HEK293 (cell line): ENCODE measurements around the gene NECTIN1.

ENCODE experiments used
- ZNF654 ChIP-seq: fragments of 450-650 bp; formaldehyde crosslinking; IDR thresholded peaks from 2 replicates; pipeline ENCODE4 v1.5.1; 2016; ENCODE audit warnings: low read depth, missing biosample characterization, missing genetic modification characterization
- TF ChIP-seq, protein P1 (sequence below): fragments of 450-650 bp; formaldehyde crosslinking; IDR thresholded peaks from 2 replicates; pipeline ENCODE4 v1.5.1; 2016; ENCODE audit warnings: missing biosample characterization, missing genetic modification characterization

DNA sequence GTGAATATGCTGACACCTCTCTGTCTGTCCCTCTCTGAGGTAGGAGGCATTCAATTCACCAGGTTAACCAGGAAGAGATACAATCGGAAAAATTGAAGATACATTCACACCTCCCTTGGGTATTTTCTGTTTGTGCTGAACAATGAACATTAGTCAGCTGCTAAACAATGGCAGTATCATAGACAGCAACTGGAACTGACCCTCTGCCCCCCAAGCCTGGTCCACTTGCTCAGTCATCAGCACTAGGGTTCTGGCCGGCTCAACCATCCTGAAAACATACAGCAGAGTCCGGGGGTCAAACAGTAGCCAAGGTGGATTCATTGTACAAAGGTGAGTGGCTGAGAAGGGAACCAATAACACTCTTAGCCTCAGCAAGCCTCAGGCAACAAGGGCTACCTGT is 4.0 kb downstream of the NECTIN1 start:
- TF ChIP-seq, protein P1, sequence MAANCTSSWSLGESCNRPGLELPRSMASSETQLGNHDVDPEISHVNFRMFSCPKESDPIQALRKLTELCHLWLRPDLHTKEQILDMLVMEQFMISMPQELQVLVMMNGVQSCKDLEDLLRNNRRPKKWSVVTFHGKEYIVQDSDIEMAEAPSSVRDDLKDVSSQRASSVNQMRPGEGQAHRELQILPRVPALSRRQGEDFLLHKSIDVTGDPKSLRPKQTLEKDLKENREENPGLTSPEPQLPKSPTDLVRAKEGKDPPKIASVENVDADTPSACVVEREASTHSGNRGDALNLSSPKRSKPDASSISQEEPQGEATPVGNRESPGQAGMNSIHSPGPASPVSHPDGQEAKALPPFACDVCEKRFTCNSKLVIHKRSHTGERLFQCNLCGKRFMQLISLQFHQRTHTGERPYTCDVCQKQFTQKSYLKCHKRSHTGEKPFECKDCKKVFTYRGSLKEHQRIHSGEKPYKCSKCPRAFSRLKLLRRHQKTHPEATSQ (tag by site-specific recombination) = no peak
- no peak for TF ChIP-seq ZNF654
